Activated CD4-positive, alpha-beta T cell treated with anti-CD3 and anti-CD28 coated beads, Interleukin-2, amount 10 ng/mL, durations not matched to agents 24 days and 14 days (primary cell): ENCODE results near the gene BCAT1. TPM values are rescaled to one million over a fixed set of nuclear protein-coding genes. Genes with fewer than 3 reads are reported as not detected.
"Not testable (repeated sequence)": the region's sequence is repeated elsewhere in the genome, so short reads cannot be mapped to it uniquely, and the experiment has no call there.

Source experiments
- DNase-seq: peaks from one replicate; pipeline ENCODE4 v3.0.0; 2022
- H3K27ac Mint-ChIP-seq: one replicate; pipeline ENCODE4 v1.8.0; 2022; ENCODE audit warnings: mild to moderate bottlenecking, mixed read lengths
- H3K27me3 Mint-ChIP-seq: one replicate; pipeline ENCODE4 v1.8.0; 2022; ENCODE audit warnings: mixed read lengths
- H3K36me3 Mint-ChIP-seq: one replicate; pipeline ENCODE4 v1.8.0; 2022; ENCODE audit warnings: low read depth, mild to moderate bottlenecking, mixed read lengths
- H3K4me1 Mint-ChIP-seq: one replicate; pipeline ENCODE4 v1.8.0; 2021; ENCODE audit warnings: mixed read lengths
- H3K4me3 Mint-ChIP-seq: one replicate; pipeline ENCODE4 v1.8.0; 2022; ENCODE audit warnings: mild to moderate bottlenecking, moderate library complexity, mixed read lengths
- H3K9me3 Mint-ChIP-seq: one replicate; pipeline ENCODE4 v1.8.0; 2021; ENCODE audit warnings: mixed read lengths
- intact Hi-C: fragments of 100-400 bp; cut with micrococcal nuclease; formaldehyde crosslinking; loops from one replicate; pipeline ENCODE4 v1.15.1; 2023
- total RNA-seq: library from RNA; stranded (reverse); gene quantifications from 2 replicates; pipeline ENCODE4 v1.2.3, GENCODE V29; 2022

The BCAT1 gene
- total RNA-seq, 1 donor from 2014 or later: 49.7 TPM

DNA sequence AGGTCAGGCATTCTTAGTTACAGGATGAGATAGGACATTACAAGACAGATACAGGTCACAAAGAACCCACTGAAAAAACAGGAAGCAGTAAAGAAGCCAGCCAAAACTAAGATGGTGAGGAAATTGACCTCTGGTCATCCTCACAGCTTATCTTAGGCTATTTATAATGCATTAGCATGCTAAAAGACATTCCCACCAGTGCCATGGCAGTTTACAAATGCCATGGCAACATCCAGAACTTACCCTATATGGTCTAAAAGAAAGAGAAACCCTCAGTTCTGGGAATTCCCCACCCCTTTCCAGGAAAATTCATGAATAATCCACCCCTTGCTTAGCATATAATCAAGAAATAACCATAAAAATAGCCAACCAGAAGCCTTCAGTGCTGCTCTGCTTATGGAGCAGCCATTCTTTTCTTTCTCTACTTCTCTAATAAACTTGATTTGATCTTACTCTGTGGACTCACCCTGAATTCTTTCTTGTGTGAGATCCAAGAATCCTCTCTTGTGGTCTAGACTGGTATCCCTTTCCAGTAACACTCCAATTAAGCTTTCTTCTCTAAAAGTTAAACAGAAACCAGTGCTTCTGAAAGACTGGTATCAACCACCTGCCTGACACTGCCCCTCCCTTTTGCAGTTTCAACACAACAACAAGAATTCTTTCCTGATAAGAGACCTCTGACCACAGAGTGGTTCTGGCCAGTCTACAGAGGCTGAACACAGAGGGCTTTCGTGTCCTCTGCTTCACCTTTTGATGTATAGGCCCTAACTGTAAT is 86.9 kb downstream of the BCAT1 start:
- Mint-ChIP-seq H3K9me3 (peaks cover 6% of the 10 kb centered on the region), H3K36me3 (peaks cover 24% of the 10 kb centered on the region), H3K27me3 (no peaks in the 10 kb centered on the region), H3K27ac (no peak overlapping the region), H3K4me3 (no peak overlapping the region), H3K4me1 (peaks cover 22% of the 10 kb centered on the region)
- no peak for DNase-seq
- intact Hi-C loops: no loop called here

DNA sequence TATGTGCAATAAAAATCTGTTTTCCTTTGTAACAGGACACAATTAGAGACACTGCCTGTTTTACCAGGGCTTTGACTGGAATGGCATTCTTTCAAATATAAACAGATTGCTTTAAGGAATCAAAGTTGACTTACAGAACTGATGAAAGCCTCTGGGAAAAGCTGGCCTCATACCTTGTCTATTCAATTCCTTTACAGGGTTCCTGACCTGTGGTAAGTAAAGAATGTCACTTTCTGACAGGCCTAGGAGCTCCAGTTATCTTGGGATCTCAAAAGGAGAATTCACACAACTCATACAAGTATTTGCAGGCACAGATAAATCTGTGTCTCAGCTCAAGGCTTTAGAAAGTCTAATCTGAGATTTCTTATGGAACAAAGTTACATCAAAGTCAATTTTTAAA is 88.4 kb downstream of the BCAT1 start:
- no peak overlapping the region for H3K4me3 Mint-ChIP-seq
- peaks cover 22% of the 10 kb centered on the region for H3K4me1 Mint-ChIP-seq
- no peaks in the 10 kb centered on the region for H3K27me3 Mint-ChIP-seq
- H3K36me3 Mint-ChIP-seq: peaks cover 19% of the 10 kb centered on the region
- peaks cover 6% of the 10 kb centered on the region for H3K9me3 Mint-ChIP-seq
- intact Hi-C loops: no loop called here
- no peak for DNase-seq
- H3K27ac Mint-ChIP-seq: no peak overlapping the region

DNA sequence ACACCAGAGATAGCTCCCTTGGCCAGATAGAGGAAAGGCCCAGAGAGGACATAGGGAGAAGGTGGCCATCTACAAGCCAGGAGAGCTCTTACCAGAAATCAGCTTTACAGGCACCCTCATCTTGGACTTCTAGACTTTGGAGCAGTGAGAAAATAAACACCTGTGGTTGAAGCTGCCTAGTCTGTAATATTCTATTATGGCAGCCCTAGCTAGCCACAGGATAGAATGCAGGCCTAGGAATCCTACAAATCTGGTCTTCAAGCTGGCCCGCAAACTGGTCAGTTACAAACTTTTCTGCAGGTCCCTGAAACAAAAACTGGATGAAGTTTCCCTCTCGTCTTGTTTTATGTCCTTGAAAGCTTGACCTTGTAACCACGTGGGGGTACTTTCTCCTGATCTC is 92.4 kb downstream of the BCAT1 start:
- H3K27me3 Mint-ChIP-seq: no peaks in the 10 kb centered on the region
- intact Hi-C loops: no loop called here
- no peak for DNase-seq
- H3K27ac Mint-ChIP-seq: no peak overlapping the region
- H3K4me1 Mint-ChIP-seq: peaks cover 20% of the 10 kb centered on the region
- H3K36me3 Mint-ChIP-seq: peaks cover 11% of the 10 kb centered on the region
- H3K9me3 Mint-ChIP-seq: peaks cover 4% of the 10 kb centered on the region
- no peak overlapping the region for H3K4me3 Mint-ChIP-seq

DNA sequence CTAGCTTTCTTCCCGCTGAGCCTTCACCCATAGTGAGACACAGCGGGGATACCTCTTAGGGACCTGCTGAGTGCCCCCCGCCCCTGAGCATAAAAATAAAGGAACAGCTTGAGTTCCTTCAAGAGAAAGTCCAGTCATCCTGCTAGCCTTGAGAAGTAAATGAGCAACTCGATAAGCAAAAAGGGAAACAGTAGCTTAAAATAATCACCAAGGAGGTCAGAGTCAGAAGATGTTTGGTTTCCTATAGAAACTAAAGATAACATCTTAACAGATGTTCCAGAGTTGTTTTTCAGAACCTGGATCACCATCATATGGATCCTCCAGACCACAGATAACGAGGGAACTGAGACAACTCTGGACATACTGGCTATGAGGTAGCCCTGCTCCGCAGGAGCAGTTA is 94.0 kb downstream of the BCAT1 start:
- Mint-ChIP-seq H3K27ac (no peak overlapping the region), H3K9me3 (no peaks in the 10 kb centered on the region), H3K4me1 (peaks cover 19% of the 10 kb centered on the region), H3K27me3 (no peaks in the 10 kb centered on the region), H3K4me3 (no peak overlapping the region), H3K36me3 (peaks cover 9% of the 10 kb centered on the region)
- intact Hi-C loops: loop anchor here (5.0 kb wide), 1 partner anchor 277 kb away; no protein-coding TSS in a partner anchor
- no peak for DNase-seq

DNA sequence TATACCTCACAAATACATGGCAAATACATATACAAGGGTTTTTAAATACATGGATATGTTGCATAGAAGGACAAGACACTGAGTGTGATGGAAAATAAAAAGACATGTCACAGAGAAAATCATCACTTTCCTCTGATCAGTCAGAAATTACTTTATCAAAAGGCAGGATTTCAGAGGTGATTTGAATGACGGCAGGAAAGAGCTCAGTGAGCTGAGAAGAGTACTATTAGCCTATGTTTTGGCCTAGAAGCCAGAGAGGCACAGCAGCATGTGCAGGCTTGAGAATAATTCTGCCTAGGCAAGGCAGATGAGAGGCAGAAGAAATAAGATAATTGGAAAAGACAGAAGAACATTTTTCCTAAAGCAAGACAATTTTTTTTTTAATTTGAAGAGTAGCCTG is 94.9 kb downstream of the BCAT1 start:
- H3K27ac Mint-ChIP-seq: no peak overlapping the region
- H3K9me3 Mint-ChIP-seq: no peaks in the 10 kb centered on the region
- peaks cover 19% of the 10 kb centered on the region for H3K4me1 Mint-ChIP-seq
- H3K27me3 Mint-ChIP-seq: no peaks in the 10 kb centered on the region
- no peak overlapping the region for H3K4me3 Mint-ChIP-seq
- peaks cover 9% of the 10 kb centered on the region for H3K36me3 Mint-ChIP-seq
- no peak for DNase-seq
- intact Hi-C loops: loop anchor here (5.0 kb wide), 1 partner anchor 278 kb away; no protein-coding TSS in a partner anchor

DNA sequence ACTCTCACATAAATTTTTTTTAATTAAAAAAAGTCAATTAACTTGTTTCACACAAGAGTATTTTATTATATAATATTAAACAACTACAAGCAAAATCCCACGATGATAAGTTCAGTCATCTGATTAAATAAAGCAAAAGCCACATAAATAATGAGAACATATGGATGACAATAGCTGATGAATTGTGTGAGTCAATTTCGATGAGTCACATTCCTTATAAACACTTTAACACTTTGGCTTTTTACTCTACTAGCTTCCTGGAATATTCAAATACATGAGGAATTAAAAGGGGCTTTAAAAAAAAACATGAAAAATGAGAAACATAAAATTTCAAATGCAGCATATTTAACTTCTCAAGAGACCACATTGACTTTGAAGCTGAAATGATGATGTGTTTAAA is 95.3 kb downstream of the BCAT1 start:
- Mint-ChIP-seq H3K4me3 (no peak overlapping the region), H3K9me3 (no peaks in the 10 kb centered on the region), H3K36me3 (peaks cover 9% of the 10 kb centered on the region), H3K27me3 (no peaks in the 10 kb centered on the region), H3K27ac (no peak overlapping the region), H3K4me1 (peaks cover 19% of the 10 kb centered on the region)
- intact Hi-C loops: loop anchor here (5.0 kb wide), 1 partner anchor 279 kb away; no protein-coding TSS in a partner anchor
- DNase-seq: no peak

DNA sequence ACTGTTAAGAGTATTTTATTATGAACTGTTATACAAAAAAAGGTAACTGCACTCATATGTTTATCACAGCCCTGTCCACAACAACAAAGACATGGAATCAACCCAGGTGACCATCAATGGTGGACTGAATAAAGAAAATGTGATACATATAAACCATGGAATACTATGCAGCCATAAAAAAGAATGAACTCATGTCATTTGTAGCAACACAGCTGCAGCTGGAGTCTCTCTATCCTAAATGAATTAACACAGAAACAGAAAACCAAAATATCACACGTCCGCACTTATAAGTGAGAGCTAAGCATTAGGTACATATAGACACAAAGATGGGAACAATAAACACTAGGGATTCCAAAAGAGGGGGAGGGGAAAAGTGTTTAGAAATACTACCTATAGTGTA is 95.8 kb downstream of the BCAT1 start:
- Mint-ChIP-seq H3K9me3 (no peaks in the 10 kb centered on the region), H3K36me3 (peaks cover 7% of the 10 kb centered on the region), H3K27me3 (no peaks in the 10 kb centered on the region), H3K4me3 (no peak overlapping the region), H3K4me1 (peaks cover 19% of the 10 kb centered on the region), H3K27ac (no peak overlapping the region)
- intact Hi-C loops: loop anchor here (5.0 kb wide), 1 partner anchor 279 kb away; no protein-coding TSS in a partner anchor
- DNase-seq: no peak

DNA sequence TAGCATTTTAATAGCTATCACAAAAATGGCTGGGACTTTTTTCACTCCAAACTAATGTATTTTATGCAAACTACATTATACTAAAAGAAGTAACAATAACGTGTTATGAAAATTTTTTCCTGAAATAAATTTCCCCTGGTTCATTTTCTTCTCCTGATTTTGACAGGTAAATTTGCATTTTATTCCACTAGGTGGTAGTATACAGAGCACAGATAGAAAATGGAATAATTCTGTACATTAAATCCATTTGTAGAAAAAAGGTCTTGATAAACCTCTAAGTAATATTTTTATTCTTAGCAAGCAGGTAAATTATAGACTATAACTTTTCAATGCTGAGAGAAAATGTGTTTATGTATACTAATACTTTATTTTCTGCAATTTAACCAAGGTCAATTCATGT is 96.5 kb downstream of the BCAT1 start:
- no peak overlapping the region for H3K4me3 Mint-ChIP-seq

DNA sequence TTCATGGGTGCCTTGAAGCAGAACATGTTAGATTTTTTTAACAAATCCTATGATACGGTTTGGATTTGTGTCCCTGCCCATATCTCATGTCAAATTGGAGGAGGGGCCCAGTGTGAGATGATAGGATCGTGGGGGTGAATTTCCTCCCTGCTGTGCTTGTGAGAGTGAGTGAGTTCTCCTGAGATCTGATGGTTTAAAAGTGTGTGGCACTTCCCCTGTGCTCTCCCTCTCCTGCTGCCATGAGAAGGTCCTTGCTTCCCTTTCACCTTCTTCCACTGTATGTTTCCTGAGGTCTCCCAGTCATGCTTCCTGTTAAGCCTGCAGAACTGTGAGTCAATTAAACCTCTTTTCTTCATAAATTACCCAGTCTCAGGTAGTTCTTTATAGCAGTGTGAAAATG is 97.0 kb downstream of the BCAT1 start:
- not testable (repeated sequence) for H3K27me3 Mint-ChIP-seq, H3K27ac Mint-ChIP-seq, H3K36me3 Mint-ChIP-seq, H3K9me3 Mint-ChIP-seq, H3K4me3 Mint-ChIP-seq, DNase-seq
- intact Hi-C loops: loop anchor here (1.0 to 5.0 kb wide), 2 partner anchors 49 to 280 kb away; no protein-coding TSS in a partner anchor
- H3K4me1 Mint-ChIP-seq: peaks cover 14% of the 10 kb centered on the region

More for the DNA sequence above, 96.5 kb downstream of the BCAT1 start:
- H3K27me3 Mint-ChIP-seq: no peaks in the 10 kb centered on the region
- peaks cover 18% of the 10 kb centered on the region for H3K4me1 Mint-ChIP-seq
- H3K9me3 Mint-ChIP-seq: no peaks in the 10 kb centered on the region
- H3K27ac Mint-ChIP-seq: no peak overlapping the region
- intact Hi-C loops: loop anchor here (1.0 to 5.0 kb wide), 2 partner anchors 49 to 280 kb away; no protein-coding TSS in a partner anchor
- DNase-seq: no peak
- peaks cover 7% of the 10 kb centered on the region for H3K36me3 Mint-ChIP-seq

DNA sequence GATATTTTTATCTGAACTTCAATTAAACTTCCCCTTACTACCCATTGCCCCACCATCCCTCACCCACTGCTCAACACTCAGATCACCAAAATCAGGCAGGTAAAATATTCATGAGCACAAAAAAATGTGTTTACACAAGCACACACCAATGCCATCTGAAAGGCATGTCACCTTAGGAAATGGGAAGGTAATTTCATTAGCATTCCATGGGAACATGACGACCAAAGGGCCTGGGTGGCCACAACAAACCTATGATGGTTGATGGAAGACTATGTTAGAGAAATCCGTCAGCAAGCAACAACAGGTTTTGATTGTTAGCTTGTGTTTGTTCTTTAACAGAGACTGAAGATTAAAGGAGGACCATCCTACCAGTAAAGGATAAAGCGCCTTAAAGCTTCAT is 97.6 kb downstream of the BCAT1 start:
- Mint-ChIP-seq H3K27me3 (no peaks in the 10 kb centered on the region), H3K4me1 (peaks cover 15% of the 10 kb centered on the region), H3K27ac (no peak overlapping the region), H3K4me3 (no peak overlapping the region), H3K9me3 (no peaks in the 10 kb centered on the region), H3K36me3 (peaks cover 7% of the 10 kb centered on the region)
- no peak for DNase-seq
- intact Hi-C loops: loop anchor here (5.0 kb wide), 1 partner anchor 281 kb away; no protein-coding TSS in a partner anchor

DNA sequence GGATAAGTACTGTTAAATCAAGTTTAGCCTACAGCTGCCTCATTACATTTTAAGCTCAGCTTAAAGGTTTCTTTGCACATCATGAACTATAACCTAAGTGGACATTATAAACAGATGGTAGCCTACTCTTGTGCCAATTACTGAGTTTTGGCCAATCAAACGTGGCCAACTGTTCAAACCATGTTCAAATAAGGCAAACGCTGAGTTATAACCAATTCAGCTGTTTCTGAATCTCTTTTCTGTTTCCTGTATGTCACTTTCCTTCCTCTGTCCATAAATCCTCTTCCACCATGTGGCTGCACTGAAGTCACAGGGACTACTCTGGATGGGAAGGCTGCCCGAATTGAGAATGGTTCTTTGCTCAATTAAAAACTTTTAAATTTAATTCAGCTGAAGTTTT is 98.4 kb downstream of the BCAT1 start:
- intact Hi-C loops: loop anchor here (5.0 kb wide), 1 partner anchor 282 kb away; no protein-coding TSS in a partner anchor
- peaks cover 9% of the 10 kb centered on the region for H3K36me3 Mint-ChIP-seq
- H3K4me3 Mint-ChIP-seq: no peak overlapping the region
- no peaks in the 10 kb centered on the region for H3K27me3 Mint-ChIP-seq
- peaks cover 18% of the 10 kb centered on the region for H3K4me1 Mint-ChIP-seq
- no peak overlapping the region for H3K27ac Mint-ChIP-seq
- no peak for DNase-seq
- no peaks in the 10 kb centered on the region for H3K9me3 Mint-ChIP-seq

DNA sequence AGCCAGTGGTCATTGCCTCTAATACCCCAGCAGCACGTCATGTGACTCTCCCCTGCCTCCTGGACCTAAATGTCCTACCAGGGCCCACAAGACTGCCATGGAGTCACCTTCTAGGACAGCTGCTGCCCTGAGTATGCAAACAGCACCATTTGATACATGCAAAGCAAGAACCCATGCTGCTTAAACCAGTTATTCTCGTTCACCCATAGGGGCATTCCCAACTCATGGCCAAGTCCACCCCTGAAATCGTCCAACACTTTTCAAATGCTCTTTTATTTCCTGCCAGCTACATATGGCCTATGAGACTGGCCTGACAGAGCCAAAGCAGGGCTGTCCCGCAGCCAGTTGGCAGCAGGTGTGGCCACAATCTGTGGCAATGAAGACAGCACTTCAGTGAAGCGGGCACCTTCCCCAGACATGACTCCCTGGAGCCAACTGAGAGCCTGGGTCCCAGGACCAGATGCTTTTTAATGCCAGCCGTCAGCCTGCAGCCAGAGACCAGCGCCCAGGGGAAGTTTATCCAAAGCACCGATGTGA is 99.9 kb downstream of the BCAT1 start:
- no peak overlapping the region for H3K4me3 Mint-ChIP-seq
- intact Hi-C loops: no loop called here
- H3K27me3 Mint-ChIP-seq: no peaks in the 10 kb centered on the region
- H3K36me3 Mint-ChIP-seq: peaks cover 6% of the 10 kb centered on the region
- H3K27ac Mint-ChIP-seq: no peak overlapping the region
- H3K9me3 Mint-ChIP-seq: no peaks in the 10 kb centered on the region
- peaks cover 14% of the 10 kb centered on the region for H3K4me1 Mint-ChIP-seq
- no peak for DNase-seq

DNA sequence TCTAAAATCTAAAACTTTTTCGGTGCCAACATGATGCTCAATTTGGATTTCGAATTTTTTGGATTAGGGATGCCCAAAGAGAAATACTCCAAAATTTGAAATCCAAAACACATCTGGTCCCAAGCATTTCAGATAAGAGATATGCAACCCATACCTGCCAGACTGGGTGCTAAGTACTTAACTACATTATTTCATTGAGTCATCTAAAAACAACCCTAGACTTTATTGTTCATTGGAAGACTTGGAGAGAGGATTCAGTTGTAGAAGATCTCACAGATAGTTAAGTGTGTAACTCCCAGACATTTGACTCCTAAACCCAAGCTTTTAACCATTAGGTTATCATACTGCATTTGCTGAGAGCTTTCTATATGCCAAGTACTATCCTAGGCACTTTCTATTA is 102.2 kb downstream of the BCAT1 start:
- no peak overlapping the region for H3K4me3 Mint-ChIP-seq
- intact Hi-C loops: no loop called here

DNA sequence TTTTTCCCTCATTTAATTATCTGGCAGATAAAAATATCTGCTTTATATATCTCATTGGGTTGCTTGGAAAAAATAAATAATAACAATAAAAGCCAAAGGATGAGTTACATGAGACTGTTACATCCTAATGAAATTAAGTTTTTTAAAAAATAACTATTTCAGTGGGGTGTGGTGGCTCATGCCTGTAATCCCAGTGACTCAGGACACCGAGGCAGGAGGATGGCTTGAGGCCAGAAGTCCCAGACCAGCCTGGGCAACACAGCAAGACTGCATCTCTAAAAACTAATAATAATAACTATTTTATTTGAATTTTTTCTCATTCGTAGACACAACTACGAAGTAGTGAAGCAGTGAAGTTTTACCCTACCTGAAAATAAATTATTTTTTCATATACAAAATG is 103.3 kb downstream of the BCAT1 start:
- Mint-ChIP-seq H3K36me3 (peaks cover 19% of the 10 kb centered on the region), H3K27ac (no peak overlapping the region), H3K27me3 (no peaks in the 10 kb centered on the region), H3K4me3 (no peak overlapping the region), H3K4me1 (peaks cover 12% of the 10 kb centered on the region), H3K9me3 (no peaks in the 10 kb centered on the region)
- DNase-seq: no peak
- intact Hi-C loops: no loop called here

More for the DNA sequence above, 102.2 kb downstream of the BCAT1 start:
- Mint-ChIP-seq H3K4me1 (peaks cover 9% of the 10 kb centered on the region), H3K27ac (no peak overlapping the region), H3K9me3 (no peaks in the 10 kb centered on the region), H3K36me3 (peaks cover 13% of the 10 kb centered on the region), H3K27me3 (no peaks in the 10 kb centered on the region)
- no peak for DNase-seq
